Measurements from ENCODE around the gene GALNT8. TPM values are rescaled to one million over a fixed set of nuclear protein-coding genes. Genes with fewer than 3 reads are reported as not detected.

GALNT8 gene
- total RNA-seq, 1 experiment from 2014 or later = 8.8 TPM

- peaks cover 19% of the 10 kb centered on the region; the same call in 1 of the 2 replicates for H3K36me3 Mint-ChIP-seq
Measured at GRCh38 chr12:4769073-4769472, 48.9 kb downstream of the GALNT8 start.

More at GRCh38 chr12:4769073-4769472, 48.9 kb downstream of the GALNT8 start:
- no peak overlapping the region for H3K4me3 Mint-ChIP-seq
- H3K9me3 Mint-ChIP-seq = no peaks in the 10 kb centered on the region
- ATAC-seq (no peak), DNase-seq (ENCODE audit: low spot score) (no peak)
- no peak for TF ChIP-seq SOX15 (CRISPR knock-in tag; IDR thresholded peaks at IDR 0.05)
- no peak for TF ChIP-seq IRF1 (CRISPR knock-in tag; IDR thresholded peaks at IDR 0.05)
- no peak for TF ChIP-seq ZNF121 (CRISPR knock-in tag; IDR thresholded peaks at IDR 0.05)
- TF ChIP-seq ETV6 (CRISPR knock-in tag; IDR thresholded peaks at IDR 0.05) = no peak
- no peak for TF ChIP-seq RELA (CRISPR knock-in tag; IDR thresholded peaks at IDR 0.05; ENCODE audit: borderline replicate concordance)
- TF ChIP-seq PRDM15 (CRISPR knock-in tag; IDR thresholded peaks at IDR 0.05) = no peak
- TF ChIP-seq USF2 (CRISPR knock-in tag; IDR thresholded peaks at IDR 0.05) = no peak
- no peak for TF ChIP-seq FOXP1 (CRISPR knock-in tag; IDR thresholded peaks at IDR 0.05; ENCODE audit: borderline replicate concordance)
- no peak for TF ChIP-seq TP53 (CRISPR knock-in tag; IDR thresholded peaks at IDR 0.05)
- no peak for TF ChIP-seq E2F4 (CRISPR knock-in tag; IDR thresholded peaks at IDR 0.05; ENCODE audit: borderline replicate concordance, low read depth)
- no peak for TF ChIP-seq CREM (CRISPR knock-in tag; IDR thresholded peaks at IDR 0.05)
- no peak for TF ChIP-seq ZNF281 (CRISPR knock-in tag; IDR thresholded peaks at IDR 0.05)
- TF ChIP-seq ZNF423 (CRISPR knock-in tag; IDR thresholded peaks at IDR 0.05) = no peak
- CTCF ChIA-PET = no interaction called here
- no peaks in the 10 kb centered on the region for H3K4me1 Mint-ChIP-seq
- POLR2A ChIA-PET = no interaction called here
- H3K27ac Mint-ChIP-seq = no peak overlapping the region
- no peaks in the 10 kb centered on the region for H3K27me3 Mint-ChIP-seq (ENCODE audit: low read depth)
